C4-2B (cell line): ENCODE results near the gene OR10W1.

Experiments
- H3K27ac ChIP-seq: fragments of 450-650 bp; 2 replicates; pipeline ENCODE4 v1.5.1; 2017
- ZFX ChIP-seq: fragments of 450-650 bp; IDR thresholded peaks from 2 replicates; pipeline ENCODE4 v1.6.1; 2017
- TF ChIP-seq, protein P1 (sequence below): fragments of 450-650 bp; conservative IDR thresholded peaks from 2 replicates; pipeline ENCODE4 v1.5.1; 2017; ENCODE audit warnings: mild to moderate bottlenecking

The OR10W1 gene

GRCh38 chr11:58276151-58276550 lies 8.1 kb upstream of the OR10W1 start:
- TF ChIP-seq ZFX, result no peak
- TF ChIP-seq, protein P1, sequence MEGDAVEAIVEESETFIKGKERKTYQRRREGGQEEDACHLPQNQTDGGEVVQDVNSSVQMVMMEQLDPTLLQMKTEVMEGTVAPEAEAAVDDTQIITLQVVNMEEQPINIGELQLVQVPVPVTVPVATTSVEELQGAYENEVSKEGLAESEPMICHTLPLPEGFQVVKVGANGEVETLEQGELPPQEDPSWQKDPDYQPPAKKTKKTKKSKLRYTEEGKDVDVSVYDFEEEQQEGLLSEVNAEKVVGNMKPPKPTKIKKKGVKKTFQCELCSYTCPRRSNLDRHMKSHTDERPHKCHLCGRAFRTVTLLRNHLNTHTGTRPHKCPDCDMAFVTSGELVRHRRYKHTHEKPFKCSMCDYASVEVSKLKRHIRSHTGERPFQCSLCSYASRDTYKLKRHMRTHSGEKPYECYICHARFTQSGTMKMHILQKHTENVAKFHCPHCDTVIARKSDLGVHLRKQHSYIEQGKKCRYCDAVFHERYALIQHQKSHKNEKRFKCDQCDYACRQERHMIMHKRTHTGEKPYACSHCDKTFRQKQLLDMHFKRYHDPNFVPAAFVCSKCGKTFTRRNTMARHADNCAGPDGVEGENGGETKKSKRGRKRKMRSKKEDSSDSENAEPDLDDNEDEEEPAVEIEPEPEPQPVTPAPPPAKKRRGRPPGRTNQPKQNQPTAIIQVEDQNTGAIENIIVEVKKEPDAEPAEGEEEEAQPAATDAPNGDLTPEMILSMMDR, result no peak
- no peak overlapping the region for H3K27ac ChIP-seq

DNA sequence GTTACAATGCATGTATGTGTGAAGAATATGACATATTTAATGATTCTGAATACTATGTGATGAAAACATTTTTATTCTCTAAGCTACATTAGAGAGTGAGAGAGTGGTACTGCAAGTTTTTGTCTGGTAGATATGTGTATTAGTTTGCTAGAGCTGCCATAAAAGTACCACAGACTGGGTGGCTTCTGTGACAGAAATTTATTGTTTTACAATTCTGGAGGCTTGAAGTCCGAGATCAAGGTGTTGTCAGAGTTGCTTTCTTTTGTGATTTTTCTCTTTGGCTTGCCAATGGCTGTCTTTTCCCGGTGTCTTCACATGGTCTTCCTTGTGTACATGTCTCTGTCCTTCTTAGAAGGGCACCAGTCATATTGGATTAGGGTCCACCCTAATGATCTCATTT lies 6.9 kb upstream of the OR10W1 start:
- TF ChIP-seq, protein P1, result no peak
- no peak for TF ChIP-seq ZFX
- no peak overlapping the region for H3K27ac ChIP-seq

DNA sequence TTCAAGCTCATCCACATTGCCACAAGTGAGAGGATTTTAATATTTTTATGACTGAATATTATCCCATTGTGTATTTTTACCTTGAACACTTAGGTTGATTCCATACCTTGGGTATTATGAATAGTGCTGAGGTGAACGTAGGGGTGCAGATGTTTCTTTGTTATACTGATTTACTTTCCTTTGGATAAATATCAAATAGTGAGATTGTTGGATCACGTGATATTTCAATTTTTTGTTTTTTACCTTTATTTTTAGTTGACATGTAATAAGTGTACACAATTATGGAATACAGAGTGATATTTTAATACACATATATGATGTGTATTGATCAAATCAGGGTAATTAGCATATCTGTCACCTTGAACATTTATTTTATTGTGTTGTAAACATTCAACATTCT lies 8.1 kb downstream of the OR10W1 start:
- no peak overlapping the region for H3K27ac ChIP-seq
- no peak for TF ChIP-seq ZFX
- TF ChIP-seq, protein P1, result no peak

GRCh38 chr11:58254936-58255335 lies 13.1 kb downstream of the OR10W1 start:
- no peak overlapping the region for H3K27ac ChIP-seq
- no peak for TF ChIP-seq ZFX
- TF ChIP-seq, protein P1, result no peak

DNA sequence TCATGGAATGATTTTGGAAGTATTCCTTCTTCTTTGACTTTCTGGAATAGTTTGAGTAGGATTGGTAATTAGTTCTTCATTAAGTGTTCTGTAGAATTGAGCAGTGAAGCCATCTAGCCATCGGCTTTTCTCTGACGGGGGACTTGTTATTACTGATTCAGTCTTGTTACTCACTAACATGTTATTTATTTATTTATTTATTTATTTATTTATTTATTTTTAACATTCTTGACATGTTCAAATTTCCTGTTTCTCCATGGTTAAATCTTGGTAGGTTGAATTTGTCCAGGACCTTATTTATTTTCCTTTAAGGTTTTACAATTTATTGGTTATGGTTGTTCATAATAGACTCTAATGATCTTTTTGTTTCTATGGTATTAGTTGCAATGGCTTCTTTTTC lies 24.1 kb downstream of the OR10W1 start:
- no peak for TF ChIP-seq ZFX
- TF ChIP-seq, protein P1, result no peak
- no peak overlapping the region for H3K27ac ChIP-seq

DNA sequence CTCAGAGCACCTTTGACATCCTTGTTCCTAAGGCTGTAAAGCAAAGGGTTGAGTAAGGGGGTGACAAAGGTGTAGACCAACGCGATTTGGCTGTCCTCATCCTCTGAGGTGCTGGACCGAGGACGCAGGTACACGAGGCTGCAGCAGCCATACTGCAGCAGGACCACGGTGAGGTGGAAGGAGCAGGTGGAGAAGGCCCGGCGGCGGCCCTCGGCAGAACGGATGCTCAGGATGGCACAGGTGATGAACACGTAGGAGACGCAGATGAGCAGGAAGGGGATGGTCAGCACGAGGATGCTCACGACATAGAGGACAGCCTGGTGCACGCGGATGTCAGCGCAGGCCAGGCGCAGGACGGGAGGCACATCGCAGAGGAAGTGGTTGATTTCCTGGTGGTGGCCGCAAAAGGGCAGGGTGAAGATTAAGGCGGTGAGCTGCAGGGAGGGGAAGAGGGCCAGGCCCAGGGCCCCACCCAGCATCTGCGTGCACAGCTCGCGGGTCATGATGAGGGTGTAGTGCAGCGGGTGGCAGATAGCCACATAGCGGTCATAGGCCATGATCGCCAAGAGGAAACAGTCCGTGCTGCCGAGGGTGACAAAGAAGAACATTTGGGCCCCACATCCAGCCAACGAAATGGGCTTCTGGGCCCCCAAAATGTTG lies 40.0 kb downstream of the OR10W1 start:
- TF ChIP-seq, protein P1, result no peak
- no peak for TF ChIP-seq ZFX
- H3K27ac ChIP-seq, result no peak overlapping the region

DNA sequence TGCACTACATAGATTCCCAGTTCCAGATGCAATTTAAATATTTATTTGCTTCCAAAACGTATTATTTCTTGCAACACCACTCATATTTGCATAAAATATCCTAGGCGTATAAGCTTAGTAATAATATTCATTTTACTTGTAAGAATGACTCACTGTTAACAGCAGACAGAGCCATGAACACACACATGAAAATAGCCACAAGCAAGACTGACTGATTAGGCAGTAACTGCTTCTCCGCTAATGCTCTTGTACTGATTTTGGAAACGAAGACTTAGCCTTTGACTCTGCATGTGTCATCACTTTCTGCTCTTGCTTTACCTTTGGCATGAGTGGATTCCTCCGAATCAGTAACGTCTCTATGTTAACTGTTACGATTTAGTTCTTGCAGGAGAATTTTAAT lies 45.3 kb downstream of the OR10W1 start:
- H3K27ac ChIP-seq, result no peak overlapping the region
- TF ChIP-seq ZFX, result no peak
- TF ChIP-seq, protein P1, result no peak
